Measurements from ENCODE around the gene SMYD4.

DNA sequence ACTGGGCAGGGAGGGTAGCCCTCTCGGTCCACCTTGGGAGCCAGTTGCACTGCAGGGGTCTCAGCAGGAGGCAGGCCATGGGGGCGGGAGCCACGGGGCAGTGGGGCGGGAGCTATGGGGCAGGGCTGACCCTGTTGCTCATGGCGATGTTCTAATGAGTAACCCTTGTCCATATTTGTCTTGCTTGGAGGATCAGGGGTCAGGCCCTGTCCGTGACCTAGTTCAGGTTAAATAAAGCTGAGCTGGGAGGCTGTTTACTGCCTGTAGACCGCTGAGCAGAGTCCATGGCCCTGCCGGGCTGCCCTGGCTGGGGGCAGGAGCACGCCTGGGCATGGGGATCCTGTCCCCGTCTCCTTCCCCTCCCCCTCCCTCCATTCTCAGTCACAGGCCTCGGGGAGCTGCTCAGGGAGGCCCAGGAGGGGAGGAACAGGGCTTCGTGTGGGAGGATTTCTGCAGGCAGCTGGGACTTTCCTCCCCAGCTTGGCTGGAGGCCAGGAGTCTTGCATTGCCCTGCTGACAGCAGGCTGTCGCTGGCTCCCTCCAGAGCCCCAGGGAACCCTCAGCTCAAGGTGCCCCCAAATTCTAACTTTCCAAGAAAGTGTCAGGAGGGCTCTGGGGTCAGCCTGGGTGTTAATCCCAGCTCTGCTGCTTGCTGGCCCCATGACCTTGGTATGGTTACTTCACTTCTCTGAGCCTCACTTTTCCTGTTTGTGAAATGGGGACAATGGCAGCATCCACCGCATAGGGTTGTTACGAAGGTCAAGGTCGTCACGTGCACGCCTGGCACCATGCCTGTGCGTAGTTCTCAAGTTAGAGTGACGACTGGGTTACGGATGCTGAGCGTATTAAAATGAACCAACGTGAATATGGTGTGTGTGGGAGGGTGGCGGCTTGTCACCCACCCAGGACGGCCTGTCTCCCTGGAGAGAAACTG, 93.1 kb downstream of the SMYD4 start:
- TF ChIP-seq, protein P1, sequence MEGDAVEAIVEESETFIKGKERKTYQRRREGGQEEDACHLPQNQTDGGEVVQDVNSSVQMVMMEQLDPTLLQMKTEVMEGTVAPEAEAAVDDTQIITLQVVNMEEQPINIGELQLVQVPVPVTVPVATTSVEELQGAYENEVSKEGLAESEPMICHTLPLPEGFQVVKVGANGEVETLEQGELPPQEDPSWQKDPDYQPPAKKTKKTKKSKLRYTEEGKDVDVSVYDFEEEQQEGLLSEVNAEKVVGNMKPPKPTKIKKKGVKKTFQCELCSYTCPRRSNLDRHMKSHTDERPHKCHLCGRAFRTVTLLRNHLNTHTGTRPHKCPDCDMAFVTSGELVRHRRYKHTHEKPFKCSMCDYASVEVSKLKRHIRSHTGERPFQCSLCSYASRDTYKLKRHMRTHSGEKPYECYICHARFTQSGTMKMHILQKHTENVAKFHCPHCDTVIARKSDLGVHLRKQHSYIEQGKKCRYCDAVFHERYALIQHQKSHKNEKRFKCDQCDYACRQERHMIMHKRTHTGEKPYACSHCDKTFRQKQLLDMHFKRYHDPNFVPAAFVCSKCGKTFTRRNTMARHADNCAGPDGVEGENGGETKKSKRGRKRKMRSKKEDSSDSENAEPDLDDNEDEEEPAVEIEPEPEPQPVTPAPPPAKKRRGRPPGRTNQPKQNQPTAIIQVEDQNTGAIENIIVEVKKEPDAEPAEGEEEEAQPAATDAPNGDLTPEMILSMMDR (IDR thresholded peaks at IDR 0.05; ENCODE audit: low read depth, low read length): no peak
- TF ChIP-seq, protein P2, sequence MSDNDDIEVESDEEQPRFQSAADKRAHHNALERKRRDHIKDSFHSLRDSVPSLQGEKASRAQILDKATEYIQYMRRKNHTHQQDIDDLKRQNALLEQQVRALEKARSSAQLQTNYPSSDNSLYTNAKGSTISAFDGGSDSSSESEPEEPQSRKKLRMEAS (IDR thresholded peaks at IDR 0.05; ENCODE audit: low read depth, low read length): no peak

Measured in NB4 (cell line).